Stimulated activated CD8-positive, alpha-beta memory T cell treated with anti-CD3 and anti-CD28 coated beads, Interleukin-7, amount 100 ng/mL, for 4 hours (primary cell): ENCODE results near the gene THRA.

Experiments used
- DNase-seq, 2 donors: peaks; one replicate each; pipeline ENCODE4 v3.0.0-alpha.2; 2020; ENCODE audit warnings: low read depth in 2 of 2

Gene THRA, protein sequence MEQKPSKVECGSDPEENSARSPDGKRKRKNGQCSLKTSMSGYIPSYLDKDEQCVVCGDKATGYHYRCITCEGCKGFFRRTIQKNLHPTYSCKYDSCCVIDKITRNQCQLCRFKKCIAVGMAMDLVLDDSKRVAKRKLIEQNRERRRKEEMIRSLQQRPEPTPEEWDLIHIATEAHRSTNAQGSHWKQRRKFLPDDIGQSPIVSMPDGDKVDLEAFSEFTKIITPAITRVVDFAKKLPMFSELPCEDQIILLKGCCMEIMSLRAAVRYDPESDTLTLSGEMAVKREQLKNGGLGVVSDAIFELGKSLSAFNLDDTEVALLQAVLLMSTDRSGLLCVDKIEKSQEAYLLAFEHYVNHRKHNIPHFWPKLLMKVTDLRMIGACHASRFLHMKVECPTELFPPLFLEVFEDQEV

GRCh38 chr17:40062329-40063186 is at the start of gene THRA:
TSS of gene THRA (plus strand) at chr17:40062965. CDS start at chr17:40074489, 11,524 bp downstream.
- DNase-seq, result peak in 1 of 2 donors; percentile 68

DNA sequence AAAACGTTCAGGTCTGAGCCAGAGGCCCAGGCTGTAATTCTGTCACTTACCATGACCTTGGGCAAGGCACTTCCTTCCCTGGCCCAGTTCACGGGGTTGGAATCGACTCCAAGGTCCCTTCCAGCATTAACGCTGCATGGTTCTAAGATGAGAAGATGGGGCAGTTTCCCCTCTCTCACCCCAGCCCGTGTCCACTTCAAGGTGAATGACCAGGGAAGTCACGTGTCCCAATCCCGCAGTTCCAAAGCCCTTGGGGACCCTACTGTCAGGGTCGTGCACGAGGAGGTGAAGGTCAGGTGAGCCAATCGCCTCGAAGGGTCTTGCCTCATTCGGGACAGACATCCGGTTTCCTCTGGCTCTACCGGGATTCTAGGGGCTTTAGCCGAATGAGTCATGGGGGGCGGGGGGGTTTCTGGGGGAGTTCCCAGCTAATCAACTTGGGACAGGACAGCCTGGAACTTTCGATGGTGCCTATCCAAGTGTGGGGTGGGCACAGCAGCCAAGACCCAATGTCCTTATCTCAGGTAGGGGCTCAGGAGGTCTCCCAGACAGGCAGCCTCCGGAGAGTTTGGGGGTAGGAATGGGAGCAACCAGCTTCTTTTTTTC is 48.3 kb upstream of the THRA start:
- no peak for DNase-seq

DNA sequence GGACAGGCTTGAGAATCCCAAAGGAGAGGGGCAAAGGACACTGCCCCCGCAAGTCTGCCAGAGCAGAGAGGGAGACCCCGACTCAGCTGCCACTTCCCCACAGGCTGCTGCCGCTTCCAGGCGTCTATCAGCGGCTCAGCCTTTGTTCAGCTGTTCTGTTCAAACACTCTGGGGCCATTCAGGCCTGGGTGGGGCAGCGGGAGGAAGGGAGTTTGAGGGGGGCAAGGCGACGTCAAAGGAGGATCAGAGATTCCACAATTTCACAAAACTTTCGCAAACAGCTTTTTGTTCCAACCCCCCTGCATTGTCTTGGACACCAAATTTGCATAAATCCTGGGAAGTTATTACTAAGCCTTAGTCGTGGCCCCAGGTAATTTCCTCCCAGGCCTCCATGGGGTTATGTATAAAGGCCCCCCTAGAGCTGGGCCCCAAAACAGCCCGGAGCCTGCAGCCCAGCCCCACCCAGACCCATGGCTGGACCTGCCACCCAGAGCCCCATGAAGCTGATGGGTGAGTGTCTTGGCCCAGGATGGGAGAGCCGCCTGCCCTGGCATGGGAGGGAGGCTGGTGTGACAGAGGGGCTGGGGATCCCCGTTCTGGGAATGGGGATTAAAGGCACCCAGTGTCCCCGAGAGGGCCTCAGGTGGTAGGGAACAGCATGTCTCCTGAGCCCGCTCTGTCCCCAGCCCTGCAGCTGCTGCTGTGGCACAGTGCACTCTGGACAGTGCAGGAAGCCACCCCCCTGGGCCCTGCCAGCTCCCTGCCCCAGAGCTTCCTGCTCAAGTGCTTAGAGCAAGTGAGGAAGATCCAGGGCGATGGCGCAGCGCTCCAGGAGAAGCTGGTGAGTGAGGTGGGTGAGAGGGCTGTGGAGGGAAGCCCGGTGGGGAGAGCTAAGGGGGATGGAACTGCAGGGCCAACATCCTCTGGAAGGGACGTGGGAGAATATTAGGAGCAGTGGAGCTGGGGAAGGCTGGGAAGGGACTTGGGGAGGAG is 47.5 kb upstream of the THRA start, which contains the start of gene CSF3:
CSF3 (plus strand) TSS at position 436 of the 993 bp plus-strand sequence; CDS start at position 471, 35 bp downstream.
- DNase-seq, result no peak

DNA sequence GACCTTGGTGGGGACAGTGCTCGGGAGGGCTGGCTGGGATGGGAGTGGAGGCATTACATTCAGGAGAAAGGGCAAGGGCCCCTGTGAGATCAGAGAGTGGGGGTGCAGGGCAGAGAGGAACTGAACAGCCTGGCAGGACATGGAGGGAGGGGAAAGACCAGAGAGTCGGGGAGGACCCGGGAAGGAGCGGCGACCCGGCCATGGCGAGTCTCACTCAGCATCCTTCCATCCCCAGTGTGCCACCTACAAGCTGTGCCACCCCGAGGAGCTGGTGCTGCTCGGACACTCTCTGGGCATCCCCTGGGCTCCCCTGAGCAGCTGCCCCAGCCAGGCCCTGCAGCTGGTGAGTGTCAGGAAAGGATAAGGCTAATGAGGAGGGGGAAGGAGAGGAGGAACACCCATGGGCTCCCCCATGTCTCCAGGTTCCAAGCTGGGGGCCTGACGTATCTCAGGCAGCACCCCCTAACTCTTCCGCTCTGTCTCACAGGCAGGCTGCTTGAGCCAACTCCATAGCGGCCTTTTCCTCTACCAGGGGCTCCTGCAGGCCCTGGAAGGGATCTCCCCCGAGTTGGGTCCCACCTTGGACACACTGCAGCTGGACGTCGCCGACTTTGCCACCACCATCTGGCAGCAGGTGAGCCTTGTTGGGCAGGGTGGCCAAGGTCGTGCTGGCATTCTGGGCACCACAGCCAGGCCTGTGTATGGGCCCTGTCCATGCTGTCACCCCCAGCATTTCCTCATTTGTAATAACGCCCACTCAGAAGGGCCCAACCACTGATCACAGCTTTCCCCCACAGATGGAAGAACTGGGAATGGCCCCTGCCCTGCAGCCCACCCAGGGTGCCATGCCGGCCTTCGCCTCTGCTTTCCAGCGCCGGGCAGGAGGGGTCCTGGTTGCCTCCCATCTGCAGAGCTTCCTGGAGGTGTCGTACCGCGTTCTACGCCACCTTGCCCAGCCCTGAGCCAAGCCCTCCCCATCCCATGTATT is 46.5 kb upstream of the THRA start:
- DNase-seq, result no peak

DNA sequence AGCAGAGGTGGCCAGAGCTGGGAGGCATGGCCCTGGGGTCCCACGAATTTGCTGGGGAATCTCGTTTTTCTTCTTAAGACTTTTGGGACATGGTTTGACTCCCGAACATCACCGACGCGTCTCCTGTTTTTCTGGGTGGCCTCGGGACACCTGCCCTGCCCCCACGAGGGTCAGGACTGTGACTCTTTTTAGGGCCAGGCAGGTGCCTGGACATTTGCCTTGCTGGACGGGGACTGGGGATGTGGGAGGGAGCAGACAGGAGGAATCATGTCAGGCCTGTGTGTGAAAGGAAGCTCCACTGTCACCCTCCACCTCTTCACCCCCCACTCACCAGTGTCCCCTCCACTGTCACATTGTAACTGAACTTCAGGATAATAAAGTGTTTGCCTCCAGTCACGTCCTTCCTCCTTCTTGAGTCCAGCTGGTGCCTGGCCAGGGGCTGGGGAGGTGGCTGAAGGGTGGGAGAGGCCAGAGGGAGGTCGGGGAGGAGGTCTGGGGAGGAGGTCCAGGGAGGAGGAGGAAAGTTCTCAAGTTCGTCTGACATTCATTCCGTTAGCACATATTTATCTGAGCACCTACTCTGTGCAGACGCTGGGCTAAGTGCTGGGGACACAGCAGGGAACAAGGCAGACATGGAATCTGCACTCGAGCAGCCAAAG is 45.2 kb upstream of the THRA start:
- no peak for DNase-seq

DNA sequence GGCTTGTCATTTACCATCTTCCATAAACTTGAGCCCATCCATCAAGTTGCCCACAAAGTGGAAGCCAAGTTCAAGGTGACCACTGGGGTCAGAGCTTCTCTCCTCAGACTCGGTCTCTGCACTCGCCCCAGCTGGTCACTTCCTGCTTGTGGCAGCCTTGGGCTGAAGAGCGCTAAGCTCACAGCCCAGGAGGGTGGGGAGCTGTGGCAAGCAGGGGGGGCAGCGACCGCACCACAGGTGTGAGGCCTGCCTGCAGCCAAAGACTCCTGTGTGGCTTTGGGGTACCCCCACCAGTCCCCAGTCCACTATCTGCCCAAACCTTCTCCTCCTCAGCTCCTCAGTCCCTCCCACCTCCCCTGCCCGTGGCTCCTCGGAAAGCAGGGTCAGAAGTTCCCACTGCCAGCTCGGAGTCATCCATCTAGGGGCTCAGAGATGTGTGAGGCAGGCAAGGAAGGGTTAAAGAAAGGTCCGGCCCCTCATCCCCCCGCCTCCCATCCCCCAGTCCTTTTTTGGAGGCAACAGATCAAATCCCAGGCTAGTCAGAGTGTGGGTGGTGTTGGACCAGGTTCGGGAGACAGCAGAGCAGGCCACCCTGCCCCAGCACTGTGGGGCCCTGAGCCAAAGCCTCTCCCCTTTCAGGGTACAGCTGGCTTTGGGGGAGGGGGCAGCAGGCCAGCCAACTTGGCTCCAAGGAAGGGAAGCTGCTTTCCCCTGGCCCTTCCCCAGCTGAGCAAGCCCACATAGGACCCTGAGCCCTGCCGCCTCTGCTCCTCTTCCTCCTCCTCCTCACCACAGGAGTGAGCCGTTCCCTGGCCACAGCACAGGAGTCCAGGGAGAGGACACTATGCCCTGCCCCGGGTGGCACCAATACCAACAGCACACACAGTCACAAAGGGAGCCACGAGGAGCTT is 44.3 kb upstream of the THRA start:
- no peak for DNase-seq

- DNase-seq, result no peak
These were observed 43.4 kb upstream of the THRA start for GRCh38 chr17:40019140-40019991.

DNA sequence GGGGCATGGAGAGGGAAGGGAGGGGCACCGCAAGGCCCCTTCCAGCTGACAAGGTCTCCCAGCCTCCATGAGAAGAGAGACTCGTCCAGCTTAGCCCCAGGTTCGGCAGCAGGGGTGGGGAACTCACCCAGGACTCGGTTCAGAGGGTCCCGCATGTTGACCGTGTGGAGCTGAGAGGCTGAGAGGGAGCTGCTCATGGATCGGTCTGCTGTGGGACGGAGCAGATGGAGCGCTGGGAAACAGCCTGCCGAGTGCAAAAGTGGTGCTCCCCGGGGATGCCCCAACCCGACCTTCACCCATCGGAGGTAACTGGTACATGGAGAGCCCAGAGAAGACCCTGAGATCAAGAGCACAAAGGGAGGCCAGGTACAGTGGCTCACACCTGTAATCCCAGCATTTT is 42.6 kb upstream of the THRA start:
- no peak for DNase-seq

GRCh38 chr17:40021451-40021971 is 41.3 kb upstream of the THRA start:
- no peak for DNase-seq

GRCh38 chr17:40022497-40022896 is 40.3 kb upstream of the THRA start:
- no peak for DNase-seq

- no peak for DNase-seq
These were observed 39.7 kb upstream of the THRA start for GRCh38 chr17:40022961-40023541.

DNA sequence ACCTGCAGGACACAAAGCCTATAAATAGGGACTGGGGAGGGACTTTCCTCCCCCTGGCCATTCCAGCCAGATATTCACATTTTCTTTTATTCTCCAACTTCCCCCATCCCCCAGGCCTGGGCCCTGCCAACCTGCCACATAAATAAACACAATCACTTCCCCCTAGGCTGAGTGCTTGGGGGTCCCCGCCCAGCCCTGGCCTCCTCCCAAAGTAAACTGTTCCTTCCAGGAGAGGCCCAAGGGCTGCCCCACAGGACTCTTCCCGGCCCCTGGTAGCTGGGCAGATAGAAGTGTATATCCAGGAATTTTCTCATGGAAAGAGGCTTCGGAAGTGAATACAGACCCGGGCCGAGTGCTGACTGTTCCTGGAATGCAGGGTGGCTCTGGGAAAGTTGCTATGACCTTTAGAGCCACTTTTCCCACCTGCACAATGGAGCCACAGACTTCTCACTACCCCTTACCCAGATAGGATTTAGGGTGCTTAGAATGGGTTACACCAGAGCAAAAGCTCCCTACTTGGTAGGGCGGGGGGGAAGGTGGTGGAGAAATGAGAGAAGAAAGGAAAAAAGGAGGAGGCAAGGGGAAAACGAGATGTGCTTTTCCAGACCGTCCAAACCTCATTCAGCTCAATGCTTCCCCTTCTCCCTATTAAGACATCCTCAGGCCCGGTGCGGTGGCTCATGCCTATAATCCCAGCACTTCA is 39.0 kb upstream of the THRA start:
- DNase-seq, result no peak

DNA sequence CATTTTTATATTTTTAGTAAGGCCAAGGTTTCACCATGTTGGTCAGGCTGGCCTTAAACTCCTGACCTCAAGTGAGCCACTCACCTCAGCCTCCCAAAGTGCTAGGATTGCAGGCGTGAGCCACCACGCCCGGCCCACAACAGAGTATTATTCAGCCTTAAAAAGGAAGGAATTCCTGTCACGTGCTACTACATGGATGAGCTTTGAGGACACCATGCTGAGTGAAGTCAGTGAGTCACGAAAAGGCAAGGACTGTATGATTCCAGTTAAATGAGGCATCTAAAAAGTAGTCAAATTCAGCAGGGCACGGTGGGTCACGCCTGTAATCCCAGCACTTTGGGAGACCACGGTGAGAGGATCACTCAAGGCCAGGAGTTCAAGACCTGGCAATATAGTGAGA is 37.9 kb upstream of the THRA start:
- no peak for DNase-seq

DNA sequence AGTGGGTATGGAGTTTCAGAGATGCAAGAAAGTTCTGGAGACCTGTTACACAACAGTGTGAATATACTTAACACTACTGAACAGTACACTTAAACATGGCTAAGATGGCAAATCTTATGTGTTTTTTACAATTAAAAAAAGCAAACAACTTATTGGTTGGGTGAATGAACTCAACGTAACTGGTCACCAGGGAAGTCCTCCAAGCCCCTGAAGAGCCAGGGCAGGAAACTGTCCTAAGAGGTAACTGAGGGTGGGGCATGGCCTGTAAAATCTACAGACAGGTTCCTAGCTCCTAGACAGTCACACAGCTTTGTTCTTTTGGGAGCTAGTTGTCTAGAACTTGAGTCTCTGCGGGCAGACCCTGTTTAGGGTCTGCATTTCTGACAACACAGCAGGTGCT is 37.2 kb upstream of the THRA start:
- DNase-seq, result no peak

DNA sequence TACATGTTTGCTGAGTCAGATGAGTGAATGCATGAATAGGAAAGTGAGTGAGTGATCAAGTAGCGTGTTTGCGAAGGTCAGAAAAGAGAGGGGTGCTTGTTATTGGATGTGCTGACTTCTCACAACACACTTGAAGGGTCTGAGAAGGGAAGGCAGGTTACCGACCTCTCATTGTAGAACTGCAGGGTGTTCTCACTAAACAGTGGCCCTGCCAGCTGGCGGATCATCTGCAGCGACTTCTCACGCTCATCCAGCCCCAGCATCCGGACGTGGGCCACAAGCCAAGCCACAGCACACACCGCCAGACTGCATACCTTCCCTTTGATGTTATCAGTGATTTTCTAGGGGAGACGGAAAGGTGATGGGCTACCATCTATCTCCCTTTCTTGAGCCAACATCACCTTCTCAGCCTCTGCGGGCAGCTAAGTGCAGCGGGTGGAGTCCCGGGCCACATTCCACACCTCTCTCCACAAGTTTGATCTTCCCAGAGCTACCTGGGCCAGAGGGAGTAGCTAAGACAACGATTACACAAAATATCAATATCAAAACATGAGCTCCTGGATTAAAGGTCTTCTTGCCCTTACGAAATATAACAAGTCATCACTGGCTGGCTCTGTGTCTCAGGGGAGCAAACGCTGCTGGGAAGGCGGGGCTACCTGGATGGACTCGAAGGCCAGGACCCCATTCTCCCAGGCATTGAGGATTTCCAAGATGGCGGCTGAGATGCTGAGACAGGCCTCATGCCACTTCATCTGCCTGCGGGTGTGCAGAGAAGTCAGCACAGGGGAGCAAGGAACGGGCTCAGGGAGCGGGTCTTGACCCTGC is 36.6 kb upstream of the THRA start:
- DNase-seq, result peak in 1 of 2 donors; percentile 13
